ENCODE results near the gene ARRB1.

DNA sequence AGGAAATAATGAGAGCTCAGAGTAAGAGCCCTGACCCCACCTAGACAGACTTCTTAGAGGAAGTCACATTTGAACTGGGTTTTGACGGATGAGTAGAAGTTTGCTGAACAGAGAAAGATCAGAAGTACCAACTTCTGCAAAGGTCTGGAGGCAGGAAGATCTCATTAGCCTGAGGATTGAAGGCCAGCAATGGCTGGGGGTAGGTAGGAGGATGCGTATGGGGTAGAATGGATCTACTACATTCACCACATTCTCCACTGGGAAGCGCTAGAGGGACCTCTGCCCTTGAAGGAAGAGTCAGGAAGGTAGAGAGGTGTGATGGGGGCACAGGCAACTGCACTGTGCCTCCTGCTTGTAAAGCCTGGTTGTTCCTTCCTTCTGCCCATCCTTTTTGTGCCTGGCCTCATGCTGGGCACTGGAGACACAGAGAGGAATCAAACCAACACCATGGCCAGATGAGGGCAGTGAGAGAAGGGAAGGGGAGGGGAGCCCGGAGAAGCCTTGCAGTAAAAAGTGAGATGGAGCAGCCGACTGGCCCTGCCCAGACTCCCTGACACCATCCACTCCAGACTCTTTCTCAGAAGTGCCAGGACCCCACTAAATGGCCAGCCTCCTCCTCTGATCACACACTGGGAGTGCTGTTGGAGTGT lies 106.0 kb downstream of the ARRB1 start:
- TF ChIP-seq, protein P1, sequence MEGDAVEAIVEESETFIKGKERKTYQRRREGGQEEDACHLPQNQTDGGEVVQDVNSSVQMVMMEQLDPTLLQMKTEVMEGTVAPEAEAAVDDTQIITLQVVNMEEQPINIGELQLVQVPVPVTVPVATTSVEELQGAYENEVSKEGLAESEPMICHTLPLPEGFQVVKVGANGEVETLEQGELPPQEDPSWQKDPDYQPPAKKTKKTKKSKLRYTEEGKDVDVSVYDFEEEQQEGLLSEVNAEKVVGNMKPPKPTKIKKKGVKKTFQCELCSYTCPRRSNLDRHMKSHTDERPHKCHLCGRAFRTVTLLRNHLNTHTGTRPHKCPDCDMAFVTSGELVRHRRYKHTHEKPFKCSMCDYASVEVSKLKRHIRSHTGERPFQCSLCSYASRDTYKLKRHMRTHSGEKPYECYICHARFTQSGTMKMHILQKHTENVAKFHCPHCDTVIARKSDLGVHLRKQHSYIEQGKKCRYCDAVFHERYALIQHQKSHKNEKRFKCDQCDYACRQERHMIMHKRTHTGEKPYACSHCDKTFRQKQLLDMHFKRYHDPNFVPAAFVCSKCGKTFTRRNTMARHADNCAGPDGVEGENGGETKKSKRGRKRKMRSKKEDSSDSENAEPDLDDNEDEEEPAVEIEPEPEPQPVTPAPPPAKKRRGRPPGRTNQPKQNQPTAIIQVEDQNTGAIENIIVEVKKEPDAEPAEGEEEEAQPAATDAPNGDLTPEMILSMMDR (IDR thresholded peaks at IDR 0.05; ENCODE audit: low read depth, low read length) = 0 out of 2 replicates have a peak, but pooled peaks have one; percentile 11
- no peak for TF ChIP-seq EZH2phosphoT487 (IDR thresholded peaks at IDR 0.05; ENCODE audit: low read depth)

Data from OCI-LY3 (cell line).